Inferior parietal cortex (tissue), 1 donor: Measurements from ENCODE around the gene PTPRM.

Experiments
- DNase-seq: peaks from one replicate; pipeline ENCODE4 v3.0.0-alpha.2; 2016; ENCODE audit errors: extremely low spot score

PTPRM gene

GRCh38 chr18:7896805-7897518 lies 329.8 kb downstream of the PTPRM start:
- DNase-seq = no peak

GRCh38 chr18:7898181-7898580 lies 331.1 kb downstream of the PTPRM start:
- no peak for DNase-seq

- DNase-seq = no peak
Observed at GRCh38 chr18:7899078-7899477, 332.0 kb downstream of the PTPRM start.

GRCh38 chr18:7900091-7900490 lies 333.0 kb downstream of the PTPRM start:
- no peak for DNase-seq

- no peak for DNase-seq
Observed at GRCh38 chr18:7901657-7902056, 334.5 kb downstream of the PTPRM start.

GRCh38 chr18:7902399-7902839 lies 335.3 kb downstream of the PTPRM start:
- DNase-seq = no peak

GRCh38 chr18:7904529-7904928 lies 337.4 kb downstream of the PTPRM start:
- DNase-seq = no peak

GRCh38 chr18:7908681-7909299 lies 341.7 kb downstream of the PTPRM start:
- DNase-seq = no peak

GRCh38 chr18:7914834-7915670 lies 347.9 kb downstream of the PTPRM start:
- no peak for DNase-seq

GRCh38 chr18:7918701-7919100 lies 351.6 kb downstream of the PTPRM start:
- DNase-seq = no peak

- DNase-seq = no peak
Observed at GRCh38 chr18:7919565-7919964, 352.4 kb downstream of the PTPRM start.

- no peak for DNase-seq
Observed at GRCh38 chr18:7921938-7922587, 354.9 kb downstream of the PTPRM start.

- no peak for DNase-seq
Observed at GRCh38 chr18:7923105-7923504, 356.0 kb downstream of the PTPRM start.

GRCh38 chr18:7924616-7925015 lies 357.5 kb downstream of the PTPRM start:
- DNase-seq = no peak

GRCh38 chr18:7926526-7926925 lies 359.4 kb downstream of the PTPRM start:
- no peak for DNase-seq

GRCh38 chr18:7927119-7927518 lies 360.0 kb downstream of the PTPRM start:
- DNase-seq = no peak

- DNase-seq = no peak
Observed at GRCh38 chr18:7931763-7932162, 364.6 kb downstream of the PTPRM start.

- no peak for DNase-seq
Observed at GRCh38 chr18:7937268-7937667, 370.2 kb downstream of the PTPRM start.

GRCh38 chr18:7939521-7939920 lies 372.4 kb downstream of the PTPRM start:
- DNase-seq = no peak

- DNase-seq = no peak
Observed at GRCh38 chr18:7940379-7940778, 373.3 kb downstream of the PTPRM start.

- no peak for DNase-seq
Observed at GRCh38 chr18:7940971-7941370, 373.9 kb downstream of the PTPRM start.

- no peak for DNase-seq
Observed at GRCh38 chr18:7941533-7941932, 374.4 kb downstream of the PTPRM start.
